DOHH2 (cell line): ENCODE measurements around the gene KCTD10.

ENCODE experiments used
- EZH2phosphoT487 ChIP-seq: fragments of 200-600 bp; sonication (generic); IDR thresholded peaks from 2 replicates; pipeline ENCODE4 v1.6.1; 2017; ENCODE audit warnings: borderline replicate concordance, mild to moderate bottlenecking, antibody characterized with exemption, low read length, moderate library complexity, mixed read lengths
- TF ChIP-seq, protein P1 (sequence below): fragments of 200-600 bp; sonication (generic); IDR thresholded peaks from one replicate; pipeline ENCODE4 v1.5.1; 2014; ENCODE audit warnings: antibody characterized with exemption, mild to moderate bottlenecking, low read depth, low read length; ENCODE audit not compliant: poor library complexity, severe bottlenecking

DNA sequence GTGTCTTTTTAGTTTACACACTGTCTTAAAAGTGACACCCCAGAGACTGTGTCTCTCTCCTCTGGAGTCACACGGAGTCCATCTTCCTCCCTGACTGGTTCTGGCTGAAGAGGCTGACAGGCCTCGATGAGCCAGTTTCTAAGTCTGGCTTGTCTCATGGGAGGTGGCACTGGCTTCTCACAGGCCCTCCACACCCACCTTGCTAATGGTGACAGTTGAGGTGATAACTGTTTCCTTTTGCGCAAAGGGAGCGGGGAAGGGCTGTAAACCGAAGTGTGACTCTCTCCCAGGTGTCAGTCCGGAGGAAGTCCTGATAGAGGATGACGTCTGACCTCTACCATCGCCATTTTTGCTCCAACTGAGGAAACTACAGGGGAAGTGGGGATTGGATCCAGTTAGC is 30.2 kb downstream of the KCTD10 start:
- TF ChIP-seq, protein P1, sequence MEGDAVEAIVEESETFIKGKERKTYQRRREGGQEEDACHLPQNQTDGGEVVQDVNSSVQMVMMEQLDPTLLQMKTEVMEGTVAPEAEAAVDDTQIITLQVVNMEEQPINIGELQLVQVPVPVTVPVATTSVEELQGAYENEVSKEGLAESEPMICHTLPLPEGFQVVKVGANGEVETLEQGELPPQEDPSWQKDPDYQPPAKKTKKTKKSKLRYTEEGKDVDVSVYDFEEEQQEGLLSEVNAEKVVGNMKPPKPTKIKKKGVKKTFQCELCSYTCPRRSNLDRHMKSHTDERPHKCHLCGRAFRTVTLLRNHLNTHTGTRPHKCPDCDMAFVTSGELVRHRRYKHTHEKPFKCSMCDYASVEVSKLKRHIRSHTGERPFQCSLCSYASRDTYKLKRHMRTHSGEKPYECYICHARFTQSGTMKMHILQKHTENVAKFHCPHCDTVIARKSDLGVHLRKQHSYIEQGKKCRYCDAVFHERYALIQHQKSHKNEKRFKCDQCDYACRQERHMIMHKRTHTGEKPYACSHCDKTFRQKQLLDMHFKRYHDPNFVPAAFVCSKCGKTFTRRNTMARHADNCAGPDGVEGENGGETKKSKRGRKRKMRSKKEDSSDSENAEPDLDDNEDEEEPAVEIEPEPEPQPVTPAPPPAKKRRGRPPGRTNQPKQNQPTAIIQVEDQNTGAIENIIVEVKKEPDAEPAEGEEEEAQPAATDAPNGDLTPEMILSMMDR: no peak
- TF ChIP-seq EZH2phosphoT487: no peak
